Osteocyte (in vitro differentiated cells): ENCODE results near the gene ANGPT4. TPM values are rescaled to one million over a fixed set of nuclear protein-coding genes. Genes with fewer than 3 reads are reported as not detected.
A peak's percentile ranks its signal among the peaks of the same experiment; 100 is the strongest.

ENCODE experiments used
- DNase-seq: peaks from one replicate; pipeline ENCODE4 v3.0.0; 2021; ENCODE audit warnings: mixed read lengths; ENCODE audit not compliant: unreplicated experiment; ENCODE audit errors: extremely low spot score
- H3K27ac Mint-ChIP-seq: one replicate; pipeline ENCODE4 v1.8.0; 2021; ENCODE audit warnings: mild to moderate bottlenecking, mixed read lengths; ENCODE audit not compliant: unreplicated experiment
- H3K27me3 Mint-ChIP-seq: one replicate; pipeline ENCODE4 v1.8.0; 2021; ENCODE audit warnings: mixed read lengths; ENCODE audit not compliant: unreplicated experiment
- H3K36me3 Mint-ChIP-seq: one replicate; pipeline ENCODE4 v1.8.0; 2021; ENCODE audit warnings: mixed read lengths; ENCODE audit not compliant: unreplicated experiment
- H3K4me1 Mint-ChIP-seq: one replicate; pipeline ENCODE4 v1.8.0; 2021; ENCODE audit warnings: mixed read lengths; ENCODE audit not compliant: unreplicated experiment
- H3K4me3 Mint-ChIP-seq: one replicate; pipeline ENCODE4 v1.8.0; 2021; ENCODE audit warnings: mild to moderate bottlenecking, moderate library complexity, mixed read lengths; ENCODE audit not compliant: unreplicated experiment
- H3K9me3 Mint-ChIP-seq: one replicate; pipeline ENCODE4 v1.8.0; 2021; ENCODE audit warnings: mixed read lengths; ENCODE audit not compliant: unreplicated experiment
- total RNA-seq: library from RNA; stranded (reverse); gene quantifications from 2 replicates; pipeline ENCODE4 v1.2.1, GENCODE V29; 2021
- TF ChIP-seq, protein P1 (sequence below): fragments of 200-600 bp; sonication (generic); IDR thresholded peaks from 2 replicates; pipeline ENCODE4 v1.5.0; 2021; ENCODE audit warnings: antibody characterized with exemption, mild to moderate bottlenecking, moderate library complexity

The ANGPT4 gene
- total RNA-seq, 1 donor from 2014 or later = not detected

- peak; percentile 97 for DNase-seq
- TF ChIP-seq, protein P1, sequence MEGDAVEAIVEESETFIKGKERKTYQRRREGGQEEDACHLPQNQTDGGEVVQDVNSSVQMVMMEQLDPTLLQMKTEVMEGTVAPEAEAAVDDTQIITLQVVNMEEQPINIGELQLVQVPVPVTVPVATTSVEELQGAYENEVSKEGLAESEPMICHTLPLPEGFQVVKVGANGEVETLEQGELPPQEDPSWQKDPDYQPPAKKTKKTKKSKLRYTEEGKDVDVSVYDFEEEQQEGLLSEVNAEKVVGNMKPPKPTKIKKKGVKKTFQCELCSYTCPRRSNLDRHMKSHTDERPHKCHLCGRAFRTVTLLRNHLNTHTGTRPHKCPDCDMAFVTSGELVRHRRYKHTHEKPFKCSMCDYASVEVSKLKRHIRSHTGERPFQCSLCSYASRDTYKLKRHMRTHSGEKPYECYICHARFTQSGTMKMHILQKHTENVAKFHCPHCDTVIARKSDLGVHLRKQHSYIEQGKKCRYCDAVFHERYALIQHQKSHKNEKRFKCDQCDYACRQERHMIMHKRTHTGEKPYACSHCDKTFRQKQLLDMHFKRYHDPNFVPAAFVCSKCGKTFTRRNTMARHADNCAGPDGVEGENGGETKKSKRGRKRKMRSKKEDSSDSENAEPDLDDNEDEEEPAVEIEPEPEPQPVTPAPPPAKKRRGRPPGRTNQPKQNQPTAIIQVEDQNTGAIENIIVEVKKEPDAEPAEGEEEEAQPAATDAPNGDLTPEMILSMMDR = no peak
- Mint-ChIP-seq H3K4me3 (peak within 1 kb of the TSS; percentile 78), H3K4me1 (peaks cover 24% of the 10 kb centered on the region), H3K27ac (peak within 1 kb of the TSS; percentile 73), H3K36me3 (no peaks in the 10 kb centered on the region), H3K27me3 (no peaks in the 10 kb centered on the region), H3K9me3 (peaks cover 3% of the 10 kb centered on the region)
These were observed 82.5 kb downstream of the ANGPT4 start, which contains the start of gene FAM110A for GRCh38 chr20:833450-834150. Gene FAM110A (plus strand): TSS chr20:833715. CDS start chr20:844805, 11,090 bp downstream.

- Mint-ChIP-seq H3K9me3 (peaks cover 3% of the 10 kb centered on the region), H3K4me3 (peak overlapping the region; percentile 78), H3K27me3 (no peaks in the 10 kb centered on the region), H3K4me1 (peaks cover 24% of the 10 kb centered on the region), H3K36me3 (no peaks in the 10 kb centered on the region), H3K27ac (peak overlapping the region; percentile 73)
- TF ChIP-seq, protein P1 = no peak
- DNase-seq = no peak
These were observed 83.0 kb downstream of the ANGPT4 start for GRCh38 chr20:833121-833449.

GRCh38 chr20:831956-832355, 84.2 kb downstream of the ANGPT4 start:
- TF ChIP-seq, protein P1 = no peak
- Mint-ChIP-seq H3K36me3 (no peaks in the 10 kb centered on the region), H3K9me3 (no peaks in the 10 kb centered on the region), H3K27ac (no peak overlapping the region), H3K27me3 (no peaks in the 10 kb centered on the region), H3K4me3 (no peak overlapping the region), H3K4me1 (peaks cover 24% of the 10 kb centered on the region)
- no peak for DNase-seq

GRCh38 chr20:831251-831650, 84.9 kb downstream of the ANGPT4 start:
- Mint-ChIP-seq H3K27me3 (no peaks in the 10 kb centered on the region), H3K36me3 (no peaks in the 10 kb centered on the region), H3K27ac (no peak overlapping the region), H3K4me3 (no peak overlapping the region), H3K4me1 (peaks cover 20% of the 10 kb centered on the region), H3K9me3 (no peaks in the 10 kb centered on the region)
- no peak for DNase-seq
- TF ChIP-seq, protein P1 = no peak

GRCh38 chr20:830011-830521, 86.1 kb downstream of the ANGPT4 start:
- TF ChIP-seq, protein P1 = no peak
- Mint-ChIP-seq H3K9me3 (no peaks in the 10 kb centered on the region), H3K4me3 (no peak overlapping the region), H3K27ac (no peak overlapping the region), H3K36me3 (no peaks in the 10 kb centered on the region), H3K27me3 (no peaks in the 10 kb centered on the region), H3K4me1 (peaks cover 16% of the 10 kb centered on the region)
- no peak for DNase-seq
